HCT116 (cell line): ENCODE measurements around the gene TNFRSF14.
"Not testable (repeated sequence)": the region's sequence is repeated elsewhere in the genome, so short reads cannot be mapped to it uniquely, and the experiment has no call there.

Source experiments
- EGR1 ChIP-seq: IDR thresholded peaks from 2 replicates; pipeline ENCODE4 v1.6.1; 2012; ENCODE audit warnings: low read depth
- EZH2 ChIP-seq: fragments of 200-600 bp; sonication (generic); IDR thresholded peaks from 2 replicates; pipeline ENCODE4 v1.6.1; 2017; ENCODE audit warnings: antibody characterized with exemption, mixed run types
- EZH2phosphoT487 ChIP-seq: fragments of 200-600 bp; IDR thresholded peaks from 2 replicates; pipeline ENCODE4 v1.6.1; 2018; ENCODE audit warnings: antibody characterized with exemption, borderline replicate concordance
- FOSL1 ChIP-seq: IDR thresholded peaks from 2 replicates; pipeline ENCODE4 v1.6.1; 2012; ENCODE audit warnings: low read depth
- JUND ChIP-seq: IDR thresholded peaks from 2 replicates; pipeline ENCODE4 v1.6.1; 2012
- POLR2A ChIP-seq: IDR thresholded peaks from 2 replicates; pipeline ENCODE4 v1.7.0; 2011; ENCODE audit warnings: borderline replicate concordance; ENCODE audit not compliant: insufficient read depth, insufficient read length; ENCODE audit errors: extremely low read depth
- POLR2AphosphoS5 ChIP-seq: IDR thresholded peaks from 2 replicates; pipeline ENCODE4 v1.6.1; 2011; ENCODE audit warnings: mild to moderate bottlenecking, low read depth, low read length, moderate library complexity
- RAD21 ChIP-seq: IDR thresholded peaks from 2 replicates; pipeline ENCODE4 v1.6.1; 2012; ENCODE audit warnings: low read depth, mild to moderate bottlenecking
- REST ChIP-seq: IDR thresholded peaks from 2 replicates; pipeline ENCODE4 v1.6.1; 2012; ENCODE audit warnings: low read depth
- ZFX ChIP-seq: fragments of 450-650 bp; IDR thresholded peaks from 2 replicates; pipeline ENCODE4 v1.6.1; 2017
- TF ChIP-seq, protein P1 (sequence below), 3 experiments: fragments of 200-600 bp in 1 of 3; sonication (generic) in 1 of 3; IDR thresholded peaks in 2 of 3; conservative IDR thresholded peaks in 1 of 3; 2 replicates each; pipeline ENCODE4 v1.5.1; 2012 to 2017; ENCODE audit warnings: low read depth in 2 of 3, low read length in 2 of 3, antibody characterized with exemption in 1 of 3, borderline replicate concordance in 1 of 3, control low read depth in 1 of 3, mild to moderate bottlenecking in 1 of 3, mixed read lengths in 1 of 3, mixed run types in 1 of 3, moderate library complexity in 1 of 3; ENCODE audit not compliant: insufficient read depth in 1 of 3

DNA sequence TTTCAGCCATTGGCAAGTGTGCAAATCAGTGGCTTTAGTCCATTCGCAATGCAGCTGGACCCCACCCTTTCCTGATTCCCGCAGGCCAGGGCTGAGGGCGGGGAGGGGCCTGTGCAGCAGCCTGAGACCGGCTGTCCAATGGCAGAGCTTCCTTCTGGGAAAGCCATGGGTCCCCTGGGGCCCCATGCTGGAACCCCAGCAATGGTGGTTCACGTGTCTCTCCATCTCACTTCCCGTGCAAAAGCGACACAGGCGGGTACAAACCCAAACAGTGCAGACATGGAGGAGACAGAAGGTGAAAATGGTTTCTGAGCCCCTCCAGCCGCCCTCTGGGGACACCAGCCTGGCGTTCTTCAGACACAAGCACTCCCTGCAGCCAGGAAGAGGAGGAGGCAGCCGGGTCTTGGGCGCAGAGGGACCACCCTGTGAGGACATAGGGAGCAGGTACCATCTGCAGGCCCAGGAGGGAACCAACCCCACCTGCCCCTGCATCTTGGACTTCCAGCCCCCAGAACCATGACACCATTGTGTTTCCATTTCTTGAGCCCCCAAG, 5.8 kb upstream of the TNFRSF14 start:
- TF ChIP-seq, protein P1, sequence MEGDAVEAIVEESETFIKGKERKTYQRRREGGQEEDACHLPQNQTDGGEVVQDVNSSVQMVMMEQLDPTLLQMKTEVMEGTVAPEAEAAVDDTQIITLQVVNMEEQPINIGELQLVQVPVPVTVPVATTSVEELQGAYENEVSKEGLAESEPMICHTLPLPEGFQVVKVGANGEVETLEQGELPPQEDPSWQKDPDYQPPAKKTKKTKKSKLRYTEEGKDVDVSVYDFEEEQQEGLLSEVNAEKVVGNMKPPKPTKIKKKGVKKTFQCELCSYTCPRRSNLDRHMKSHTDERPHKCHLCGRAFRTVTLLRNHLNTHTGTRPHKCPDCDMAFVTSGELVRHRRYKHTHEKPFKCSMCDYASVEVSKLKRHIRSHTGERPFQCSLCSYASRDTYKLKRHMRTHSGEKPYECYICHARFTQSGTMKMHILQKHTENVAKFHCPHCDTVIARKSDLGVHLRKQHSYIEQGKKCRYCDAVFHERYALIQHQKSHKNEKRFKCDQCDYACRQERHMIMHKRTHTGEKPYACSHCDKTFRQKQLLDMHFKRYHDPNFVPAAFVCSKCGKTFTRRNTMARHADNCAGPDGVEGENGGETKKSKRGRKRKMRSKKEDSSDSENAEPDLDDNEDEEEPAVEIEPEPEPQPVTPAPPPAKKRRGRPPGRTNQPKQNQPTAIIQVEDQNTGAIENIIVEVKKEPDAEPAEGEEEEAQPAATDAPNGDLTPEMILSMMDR (IDR thresholded peaks at IDR 0.05 in 2 of 3, conservative IDR thresholded peaks at IDR 0.05 in 1 of 3; ENCODE audit: borderline replicate concordance in 1 of 3, insufficient read depth in 1 of 3, low read depth in 2 of 3, low read length in 2 of 3) = not testable (repeated sequence)
- TF ChIP-seq REST, POLR2A, EGR1, FOSL1, EZH2, JUND, POLR2AphosphoS5, RAD21, ZFX, EZH2phosphoT487: not testable (repeated sequence)
